HEK293 (cell line): ENCODE results near the gene TOMM7.

Experiments used
- CTCF ChIP-seq: fragments of 450-650 bp; formaldehyde crosslinking; IDR thresholded peaks from 2 replicates; pipeline ENCODE4 v1.5.1; 2016; ENCODE audit warnings: missing biosample characterization, missing genetic modification characterization
- TCF7L2 ChIP-seq: IDR thresholded peaks from 2 replicates; pipeline ENCODE4 v1.6.1; 2011; ENCODE audit warnings: low read depth, mild to moderate bottlenecking, inconsistent platforms, low read length, moderate library complexity, borderline replicate concordance
- WT1 ChIP-seq: fragments of 450-650 bp; formaldehyde crosslinking; IDR thresholded peaks from 2 replicates; pipeline ENCODE4 v1.5.1; 2016; ENCODE audit warnings: missing biosample characterization, missing genetic modification characterization
- ZBTB21 ChIP-seq: fragments of 450-650 bp; formaldehyde crosslinking; IDR thresholded peaks from 2 replicates; pipeline ENCODE4 v1.5.1; 2017; ENCODE audit warnings: missing biosample characterization, missing genetic modification characterization
- ZNF292 ChIP-seq: fragments of 450-650 bp; formaldehyde crosslinking; IDR thresholded peaks from 2 replicates; pipeline ENCODE4 v1.5.1; 2016; ENCODE audit warnings: low read depth, missing biosample characterization, missing genetic modification characterization, borderline replicate concordance
- ZNF394 ChIP-seq: fragments of 450-650 bp; formaldehyde crosslinking; IDR thresholded peaks from 2 replicates; pipeline ENCODE4 v1.5.1; 2016; ENCODE audit warnings: missing biosample characterization, missing genetic modification characterization, mild to moderate bottlenecking, moderate library complexity, borderline replicate concordance
- ZNF580 ChIP-seq: fragments of 450-650 bp; formaldehyde crosslinking; IDR thresholded peaks from 2 replicates; pipeline ENCODE4 v1.5.1; 2016; ENCODE audit warnings: missing biosample characterization, missing genetic modification characterization
- ZNF692 ChIP-seq: fragments of 450-650 bp; formaldehyde crosslinking; IDR thresholded peaks from 2 replicates; pipeline ENCODE4 v1.5.1; 2016; ENCODE audit warnings: missing biosample characterization, missing genetic modification characterization
- ZNF768 ChIP-seq: fragments of 450-650 bp; formaldehyde crosslinking; IDR thresholded peaks from 2 replicates; pipeline ENCODE4 v1.5.1; 2018; ENCODE audit warnings: missing biosample characterization, mild to moderate bottlenecking, missing genetic modification characterization
- ZNF777 ChIP-seq: fragments of 450-650 bp; formaldehyde crosslinking; IDR thresholded peaks from 2 replicates; pipeline ENCODE4 v1.5.1; 2017; ENCODE audit warnings: missing biosample characterization, missing genetic modification characterization, borderline replicate concordance

- TF ChIP-seq CTCF (tag by site-specific recombination) (no peak), ZNF394 (no peak), ZBTB21 (0 out of 2 replicates have a peak, but pooled peaks have one; percentile 41), ZNF692 (no peak), ZNF777 (tag by site-specific recombination) (no peak), TCF7L2 (no peak), WT1 (tag by site-specific recombination) (no peak), ZNF768 (tag by site-specific recombination) (no peak), ZNF580 (tag by site-specific recombination) (no peak), ZNF292 (no peak)
Measured at GRCh38 chr7:22776964-22777363, 45.7 kb downstream of the TOMM7 start.
